ENCODE results near the gene HNRNPK.

Gene HNRNPK

DNA sequence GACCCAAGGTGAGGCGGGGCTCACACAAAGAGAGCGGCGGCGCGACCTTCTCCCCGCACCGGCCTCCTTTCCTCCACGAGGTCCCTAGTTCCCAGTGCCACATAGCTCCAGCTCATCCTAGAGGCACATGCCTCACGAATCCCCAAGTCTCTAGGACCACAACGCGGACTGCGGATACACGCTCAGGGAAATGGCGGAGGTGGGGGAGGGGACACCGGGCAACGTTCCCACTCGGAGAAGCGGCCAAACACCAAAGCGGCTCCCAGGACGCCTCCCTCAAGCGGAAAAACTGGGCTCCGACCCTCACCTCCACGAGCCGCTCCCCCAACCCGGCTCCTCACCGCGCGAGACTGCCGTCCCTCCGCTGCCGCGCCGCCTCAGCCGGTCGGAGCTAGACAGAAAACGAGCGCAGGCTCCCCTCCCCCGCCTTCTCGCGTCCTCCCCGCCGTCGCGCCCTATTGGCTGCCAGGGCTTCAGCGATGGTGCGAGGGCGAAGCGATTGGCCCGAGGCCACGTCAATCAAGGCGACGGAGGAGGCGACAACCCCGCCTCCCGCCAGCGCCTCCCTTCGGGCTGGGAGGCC lies at the start of gene HNRNPK:
TSS of gene HNRNPK (minus strand) at position 404 of the 583 bp plus-strand sequence. CDS start 1,963 bp downstream, outside the sequence.
- no peaks in the 10 kb centered on the region for H3K27me3 ChIP-seq (ENCODE audit: insufficient read depth, low read length, poor library complexity)
- peak within 1 kb of the TSS; percentile 71 for H3K4me2 ChIP-seq (ENCODE audit: insufficient read depth, low read length)
- peaks cover 65% of the 10 kb centered on the region for H3K4me1 ChIP-seq (ENCODE audit: insufficient read depth, low read length)
- H3K4me3 ChIP-seq (ENCODE audit: low read depth in 1 of 2, low read length in 2 of 2): peak within 1 kb of the TSS; percentile 83 to 92
- H3K79me2 ChIP-seq (ENCODE audit: insufficient read depth, low read length): peaks cover 97% of the 10 kb centered on the region
- H3K27ac ChIP-seq (ENCODE audit: low read length): peak within 1 kb of the TSS; percentile 100
- DNase-seq (peak; percentile 97), ATAC-seq (ENCODE audit: insufficient read depth, low read depth) (peak; percentile 80)
- TF ChIP-seq, protein P1, sequence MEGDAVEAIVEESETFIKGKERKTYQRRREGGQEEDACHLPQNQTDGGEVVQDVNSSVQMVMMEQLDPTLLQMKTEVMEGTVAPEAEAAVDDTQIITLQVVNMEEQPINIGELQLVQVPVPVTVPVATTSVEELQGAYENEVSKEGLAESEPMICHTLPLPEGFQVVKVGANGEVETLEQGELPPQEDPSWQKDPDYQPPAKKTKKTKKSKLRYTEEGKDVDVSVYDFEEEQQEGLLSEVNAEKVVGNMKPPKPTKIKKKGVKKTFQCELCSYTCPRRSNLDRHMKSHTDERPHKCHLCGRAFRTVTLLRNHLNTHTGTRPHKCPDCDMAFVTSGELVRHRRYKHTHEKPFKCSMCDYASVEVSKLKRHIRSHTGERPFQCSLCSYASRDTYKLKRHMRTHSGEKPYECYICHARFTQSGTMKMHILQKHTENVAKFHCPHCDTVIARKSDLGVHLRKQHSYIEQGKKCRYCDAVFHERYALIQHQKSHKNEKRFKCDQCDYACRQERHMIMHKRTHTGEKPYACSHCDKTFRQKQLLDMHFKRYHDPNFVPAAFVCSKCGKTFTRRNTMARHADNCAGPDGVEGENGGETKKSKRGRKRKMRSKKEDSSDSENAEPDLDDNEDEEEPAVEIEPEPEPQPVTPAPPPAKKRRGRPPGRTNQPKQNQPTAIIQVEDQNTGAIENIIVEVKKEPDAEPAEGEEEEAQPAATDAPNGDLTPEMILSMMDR (IDR thresholded peaks at IDR 0.05; ENCODE audit: borderline replicate concordance, extremely low read depth, low read length, poor library complexity, severe bottlenecking): no peak
- TF ChIP-seq EZH2 (IDR thresholded peaks at IDR 0.05; ENCODE audit: borderline replicate concordance, low read depth, low read length, severe bottlenecking): no peak
- peak within 1 kb of the TSS; percentile 100 for H3K9ac ChIP-seq (ENCODE audit: low read depth, low read length)
- H3K36me3 ChIP-seq (ENCODE audit: insufficient read depth, low read length): peaks cover 49% of the 10 kb centered on the region
- peak within 1 kb of the TSS; percentile 90 for H2AFZ ChIP-seq (ENCODE audit: low read depth, low read length)
- peaks cover 47% of the 10 kb centered on the region for H4K20me1 ChIP-seq (ENCODE audit: insufficient read depth, low read length)
- H3K9me3 ChIP-seq (ENCODE audit: insufficient read depth, low read length, severe bottlenecking): no peaks in the 10 kb centered on the region

DNA sequence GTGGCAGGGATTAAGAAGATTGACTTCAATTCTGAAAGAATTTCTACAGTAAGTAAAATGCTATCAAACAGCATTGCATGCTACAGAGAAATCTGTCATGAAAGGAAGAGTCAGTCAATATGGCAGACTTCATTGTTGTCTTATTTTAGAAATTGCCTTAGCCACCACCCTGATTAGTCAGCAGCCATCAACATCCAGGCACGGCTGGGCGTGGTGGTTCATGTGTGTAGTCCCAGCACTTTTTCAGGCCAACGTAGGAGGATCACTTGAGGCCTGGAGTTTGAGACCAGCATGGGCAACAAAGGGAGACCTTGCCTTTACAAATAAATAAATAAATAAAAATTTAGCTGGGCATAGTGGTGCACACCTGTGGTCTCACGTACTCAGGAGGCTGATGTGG lies 47.2 kb upstream of the HNRNPK start:
- Histone ChIP-seq H3K27me3 (ENCODE audit: insufficient read depth, low read length, poor library complexity) (no peaks in the 10 kb centered on the region), H3K9me3 (ENCODE audit: insufficient read depth, low read length, severe bottlenecking) (no peaks in the 10 kb centered on the region), H3K36me3 (ENCODE audit: insufficient read depth, low read length) (no peaks in the 10 kb centered on the region), H3K4me2 (ENCODE audit: insufficient read depth, low read length) (no peak overlapping the region), H3K79me2 (ENCODE audit: insufficient read depth, low read length) (no peaks in the 10 kb centered on the region), H4K20me1 (ENCODE audit: insufficient read depth, low read length) (no peaks in the 10 kb centered on the region), H2AFZ (ENCODE audit: low read depth, low read length) (no peak overlapping the region), H3K4me1 (ENCODE audit: insufficient read depth, low read length) (no peaks in the 10 kb centered on the region), H3K9ac (ENCODE audit: low read depth, low read length) (no peak overlapping the region), H3K27ac (ENCODE audit: low read length) (no peak overlapping the region), H3K4me3 (ENCODE audit: low read depth in 1 of 2, low read length in 2 of 2) (no peak overlapping the region)
- DNase-seq (no peak), ATAC-seq (ENCODE audit: insufficient read depth, low read depth) (no peak)
- TF ChIP-seq EZH2 (IDR thresholded peaks at IDR 0.05; ENCODE audit: borderline replicate concordance, low read depth, low read length, severe bottlenecking): no peak
- TF ChIP-seq, protein P1 (IDR thresholded peaks at IDR 0.05; ENCODE audit: borderline replicate concordance, extremely low read depth, low read length, poor library complexity, severe bottlenecking): no peak

DNA sequence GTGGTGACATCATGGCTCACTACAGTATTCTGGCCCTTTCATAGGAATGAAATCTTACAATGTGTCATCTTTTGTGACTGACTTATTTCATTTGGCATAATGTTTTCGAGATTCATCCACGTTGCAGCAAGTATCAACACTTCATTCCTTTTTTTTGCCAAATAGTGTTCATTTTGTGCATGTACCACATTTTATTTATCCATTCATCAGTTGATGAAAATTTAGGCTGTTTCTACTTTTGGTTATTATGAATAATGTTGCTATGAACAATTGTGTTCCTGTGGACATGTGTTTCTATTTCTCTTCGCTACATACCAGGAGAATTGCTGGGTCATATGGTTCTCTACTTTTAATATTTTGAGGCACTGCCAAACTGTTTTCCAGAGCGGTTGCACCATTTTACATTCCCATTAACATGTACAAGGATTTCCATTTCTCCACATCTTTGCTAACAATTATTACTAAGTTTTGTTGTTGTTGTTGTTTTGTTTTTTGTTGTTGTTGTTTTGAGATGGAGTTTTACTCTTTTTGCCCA lies 44.1 kb upstream of the HNRNPK start:
- Histone ChIP-seq H3K36me3 (ENCODE audit: insufficient read depth, low read length) (no peaks in the 10 kb centered on the region), H4K20me1 (ENCODE audit: insufficient read depth, low read length) (no peaks in the 10 kb centered on the region), H3K79me2 (ENCODE audit: insufficient read depth, low read length) (no peaks in the 10 kb centered on the region), H3K9ac (ENCODE audit: low read depth, low read length) (no peak overlapping the region), H3K4me2 (ENCODE audit: insufficient read depth, low read length) (no peak overlapping the region), H3K27me3 (ENCODE audit: insufficient read depth, low read length, poor library complexity) (no peaks in the 10 kb centered on the region), H3K9me3 (ENCODE audit: insufficient read depth, low read length, severe bottlenecking) (no peaks in the 10 kb centered on the region), H2AFZ (ENCODE audit: low read depth, low read length) (no peak overlapping the region), H3K4me1 (ENCODE audit: insufficient read depth, low read length) (no peaks in the 10 kb centered on the region), H3K4me3 (ENCODE audit: low read depth in 1 of 2, low read length in 2 of 2) (no peak overlapping the region), H3K27ac (ENCODE audit: low read length) (no peak overlapping the region)
- ATAC-seq (ENCODE audit: insufficient read depth, low read depth): no peak
- DNase-seq: no peak
- no peak for TF ChIP-seq EZH2 (IDR thresholded peaks at IDR 0.05; ENCODE audit: borderline replicate concordance, low read depth, low read length, severe bottlenecking)
- TF ChIP-seq, protein P1 (IDR thresholded peaks at IDR 0.05; ENCODE audit: borderline replicate concordance, extremely low read depth, low read length, poor library complexity, severe bottlenecking): no peak

Data from DND-41 (cell line).